Nephron progenitor cell (in vitro differentiated cells): ENCODE measurements around the gene DNAJB2.

Experiments
- DNase-seq: peaks from one replicate; pipeline ENCODE4 v3.0.0; 2021
- H3K27ac Mint-ChIP-seq: 2 replicates; pipeline ENCODE4 v1.8.0; 2021; ENCODE audit warnings: mild to moderate bottlenecking, moderate library complexity, mixed read lengths
- H3K27me3 Mint-ChIP-seq: 2 replicates; pipeline ENCODE4 v1.8.0; 2021; ENCODE audit warnings: mild to moderate bottlenecking, low read depth, mixed read lengths; ENCODE audit not compliant: poor library complexity
- H3K36me3 Mint-ChIP-seq: 2 replicates; pipeline ENCODE4 v1.8.0; 2021; ENCODE audit warnings: low read depth, mixed read lengths
- H3K4me1 Mint-ChIP-seq: 2 replicates; pipeline ENCODE4 v1.8.0; 2021; ENCODE audit warnings: mixed read lengths
- H3K4me3 Mint-ChIP-seq: 2 replicates; pipeline ENCODE4 v1.8.0; 2021; ENCODE audit warnings: mild to moderate bottlenecking, moderate library complexity, mixed read lengths
- H3K9me3 Mint-ChIP-seq: 2 replicates; pipeline ENCODE4 v1.8.0; 2021; ENCODE audit warnings: mild to moderate bottlenecking, moderate library complexity, mixed read lengths
- CTCF ChIP-seq: fragments of 200-600 bp; sonication (generic); IDR thresholded peaks from 2 replicates; pipeline ENCODE4 v1.5.0; 2021; ENCODE audit warnings: antibody characterized with exemption

Gene DNAJB2

GRCh38 chr2:219297766-219298456 lies 18.7 kb downstream of the DNAJB2 start:
- H3K27ac Mint-ChIP-seq = no peak overlapping the region
- H3K9me3 Mint-ChIP-seq = no peaks in the 10 kb centered on the region
- peaks cover 9% of the 10 kb centered on the region for H3K4me1 Mint-ChIP-seq
- H3K4me3 Mint-ChIP-seq = no peak overlapping the region
- DNase-seq = no peak
- peaks cover 82% of the 10 kb centered on the region for H3K27me3 Mint-ChIP-seq
- no peak for TF ChIP-seq CTCF
- H3K36me3 Mint-ChIP-seq = no peaks in the 10 kb centered on the region

- H3K36me3 Mint-ChIP-seq = no peaks in the 10 kb centered on the region
- H3K9me3 Mint-ChIP-seq = no peaks in the 10 kb centered on the region
- H3K4me3 Mint-ChIP-seq = peak overlapping the region; percentile 18
- TF ChIP-seq CTCF = peak; percentile 99
- H3K27ac Mint-ChIP-seq = no peak overlapping the region
- peaks cover 82% of the 10 kb centered on the region for H3K27me3 Mint-ChIP-seq
- H3K4me1 Mint-ChIP-seq = peaks cover 7% of the 10 kb centered on the region
- peak; percentile 95 for DNase-seq
Observed at GRCh38 chr2:219298759-219299371, 19.7 kb downstream of the DNAJB2 start.

GRCh38 chr2:219299372-219299760 lies 20.2 kb downstream of the DNAJB2 start:
- H3K27me3 Mint-ChIP-seq = peaks cover 82% of the 10 kb centered on the region
- H3K4me3 Mint-ChIP-seq = no peak overlapping the region
- H3K36me3 Mint-ChIP-seq = no peaks in the 10 kb centered on the region
- no peak for DNase-seq
- no peak overlapping the region for H3K27ac Mint-ChIP-seq
- H3K9me3 Mint-ChIP-seq = no peaks in the 10 kb centered on the region
- peaks cover 2% of the 10 kb centered on the region for H3K4me1 Mint-ChIP-seq
- TF ChIP-seq CTCF = no peak

GRCh38 chr2:219300022-219300421 lies 20.9 kb downstream of the DNAJB2 start:
- no peaks in the 10 kb centered on the region for H3K36me3 Mint-ChIP-seq
- no peak overlapping the region for H3K27ac Mint-ChIP-seq
- H3K4me3 Mint-ChIP-seq = no peak overlapping the region
- no peaks in the 10 kb centered on the region for H3K9me3 Mint-ChIP-seq
- TF ChIP-seq CTCF = no peak
- no peaks in the 10 kb centered on the region for H3K4me1 Mint-ChIP-seq
- H3K27me3 Mint-ChIP-seq = peaks cover 86% of the 10 kb centered on the region
- no peak for DNase-seq

GRCh38 chr2:219302412-219302968 lies 23.3 kb downstream of the DNAJB2 start:
- no peak for TF ChIP-seq CTCF
- Mint-ChIP-seq H3K27ac (no peak overlapping the region), H3K4me3 (no peak overlapping the region), H3K36me3 (no peaks in the 10 kb centered on the region), H3K9me3 (no peaks in the 10 kb centered on the region), H3K4me1 (no peaks in the 10 kb centered on the region), H3K27me3 (peaks cover 93% of the 10 kb centered on the region)
- no peak for DNase-seq
